NCI-H345 (cell line): Measurements from ENCODE around the gene RIMBP3C.
"Not testable (repeated sequence)": the region's sequence is repeated elsewhere in the genome, so short reads cannot be mapped to it uniquely, and the experiment has no call there.

Experiments
- DNase-seq: peaks from one replicate; lab custom pipeline; 2025; lab: John Stamatoyannopoulos, UW

The RIMBP3C gene

DNA sequence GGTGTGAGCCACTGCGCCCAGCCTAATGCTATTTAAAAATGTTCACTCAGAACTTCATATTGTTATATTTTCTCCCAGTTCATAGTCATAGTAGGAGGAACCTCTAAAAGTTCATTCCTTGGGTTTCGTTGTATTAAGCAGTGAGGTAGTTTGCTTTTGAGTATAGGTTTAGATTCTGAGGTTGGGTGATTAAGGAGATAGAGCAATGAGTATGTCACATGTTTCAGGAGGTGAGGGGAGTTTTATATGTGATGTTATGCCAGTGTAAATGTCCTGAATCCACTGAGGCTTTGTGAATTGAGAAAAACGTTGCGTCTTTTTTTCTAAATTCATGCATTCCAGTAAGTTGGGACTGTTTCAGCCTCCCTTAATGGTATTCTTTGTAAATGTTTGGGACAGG is 20.4 kb upstream of the RIMBP3C start:
- DNase-seq, result no peak

DNA sequence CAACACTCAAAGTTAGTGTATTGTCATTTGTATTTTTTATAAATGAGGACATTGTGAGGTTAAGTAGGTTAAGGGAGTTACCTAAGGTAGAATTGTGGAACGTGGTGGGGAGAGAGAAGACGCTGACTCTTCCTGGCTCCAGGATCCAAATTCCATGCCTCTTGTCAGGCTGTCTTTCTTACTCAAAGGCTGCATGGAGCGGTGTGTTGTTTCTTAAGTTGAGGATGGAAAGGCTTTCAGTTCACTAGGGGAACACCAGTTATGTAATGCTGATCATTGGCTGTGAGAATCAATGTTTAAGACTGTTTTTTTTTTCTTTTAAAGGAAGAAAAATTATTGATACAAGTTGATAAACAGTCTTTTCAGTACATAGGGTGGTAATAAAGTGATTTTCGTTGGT is 19.1 kb upstream of the RIMBP3C start:
- no peak for DNase-seq

DNA sequence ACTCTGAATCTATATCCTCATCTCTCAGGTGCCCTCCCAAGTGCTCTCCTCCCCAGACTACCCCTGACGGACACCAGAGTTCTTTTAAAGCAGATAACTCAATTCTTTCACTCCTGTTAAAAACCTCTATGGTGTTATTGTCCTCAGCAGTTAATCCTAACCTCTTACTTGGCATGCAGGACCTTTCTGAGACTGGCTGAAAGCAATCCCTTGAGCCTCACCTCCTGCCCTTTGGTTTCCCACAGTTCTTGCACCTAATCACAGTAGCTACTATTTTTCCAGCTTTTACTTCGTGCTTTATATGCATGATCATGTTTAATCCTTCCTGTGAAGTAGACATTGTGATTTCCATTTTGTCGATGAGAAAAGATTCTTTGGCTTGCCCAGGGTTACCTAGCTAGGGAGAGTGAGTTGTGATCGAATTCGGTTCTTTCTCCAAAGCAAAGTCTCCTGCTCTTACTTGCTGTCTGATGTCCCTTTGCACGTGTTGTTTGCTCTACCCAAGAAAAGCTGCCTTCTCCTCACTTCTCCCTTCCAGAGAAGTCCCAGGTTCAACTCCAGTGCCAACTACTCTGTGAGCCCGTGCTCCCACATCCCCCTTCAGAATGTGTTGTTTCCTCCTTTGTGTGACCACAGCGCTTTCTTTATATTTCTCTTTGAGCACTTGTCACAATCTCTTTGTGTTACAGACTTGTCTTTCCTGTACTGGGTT is 18.4 kb upstream of the RIMBP3C start:
- no peak for DNase-seq

DNA sequence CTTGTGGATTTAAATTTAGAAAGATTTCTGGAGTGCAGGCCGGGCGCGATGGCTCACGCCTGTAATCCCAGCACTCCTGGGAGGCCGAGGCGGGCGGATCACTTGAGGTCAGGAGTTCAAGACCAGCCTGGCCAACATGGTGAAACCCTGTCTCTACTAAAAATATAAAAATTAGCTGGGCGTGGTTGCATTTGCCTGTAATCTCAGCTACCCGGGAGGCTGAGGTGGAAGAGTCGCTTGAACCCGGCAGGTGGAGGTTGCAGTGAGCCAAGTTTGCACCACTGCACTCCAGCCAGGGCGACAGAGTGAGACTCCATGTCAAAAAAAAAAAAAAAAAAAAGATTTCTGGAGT is 17.8 kb upstream of the RIMBP3C start:
- DNase-seq, result not testable (repeated sequence)

DNA sequence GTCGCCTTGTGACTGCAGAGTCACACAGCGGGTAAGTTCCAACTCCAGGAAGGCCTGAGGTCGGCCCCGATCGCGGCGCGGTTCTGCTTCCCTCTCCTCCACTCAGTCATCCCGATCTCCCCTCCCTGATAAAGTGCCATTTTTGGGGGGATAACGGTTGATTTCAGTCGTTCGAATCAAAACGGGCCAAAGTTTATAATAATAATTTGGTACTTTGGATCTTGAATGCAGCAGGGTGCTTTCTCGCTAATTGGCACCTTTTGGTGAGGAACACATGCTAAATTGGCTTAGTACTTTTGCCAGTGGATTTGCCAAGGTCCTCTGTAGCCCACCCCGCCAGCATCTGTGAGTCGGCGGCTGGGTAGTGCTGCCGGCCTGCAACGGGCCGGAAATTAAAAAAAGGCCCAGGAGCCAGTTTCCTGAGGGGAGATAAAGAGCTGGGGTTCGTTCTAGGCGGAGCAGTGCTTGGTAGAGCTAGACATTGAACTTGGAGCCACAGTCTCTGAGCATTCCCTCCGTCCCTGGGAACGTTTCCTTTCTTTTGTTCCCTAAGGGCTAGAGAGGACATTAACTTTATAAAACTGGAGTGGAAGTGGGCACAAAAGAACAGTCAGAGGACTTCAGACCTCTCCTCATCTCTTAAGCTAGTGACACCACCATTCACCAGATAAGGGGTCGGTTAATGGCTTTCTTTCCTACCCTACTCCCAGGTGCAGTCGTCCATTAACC is 17.2 kb upstream of the RIMBP3C start:
- DNase-seq, result no peak

DNA sequence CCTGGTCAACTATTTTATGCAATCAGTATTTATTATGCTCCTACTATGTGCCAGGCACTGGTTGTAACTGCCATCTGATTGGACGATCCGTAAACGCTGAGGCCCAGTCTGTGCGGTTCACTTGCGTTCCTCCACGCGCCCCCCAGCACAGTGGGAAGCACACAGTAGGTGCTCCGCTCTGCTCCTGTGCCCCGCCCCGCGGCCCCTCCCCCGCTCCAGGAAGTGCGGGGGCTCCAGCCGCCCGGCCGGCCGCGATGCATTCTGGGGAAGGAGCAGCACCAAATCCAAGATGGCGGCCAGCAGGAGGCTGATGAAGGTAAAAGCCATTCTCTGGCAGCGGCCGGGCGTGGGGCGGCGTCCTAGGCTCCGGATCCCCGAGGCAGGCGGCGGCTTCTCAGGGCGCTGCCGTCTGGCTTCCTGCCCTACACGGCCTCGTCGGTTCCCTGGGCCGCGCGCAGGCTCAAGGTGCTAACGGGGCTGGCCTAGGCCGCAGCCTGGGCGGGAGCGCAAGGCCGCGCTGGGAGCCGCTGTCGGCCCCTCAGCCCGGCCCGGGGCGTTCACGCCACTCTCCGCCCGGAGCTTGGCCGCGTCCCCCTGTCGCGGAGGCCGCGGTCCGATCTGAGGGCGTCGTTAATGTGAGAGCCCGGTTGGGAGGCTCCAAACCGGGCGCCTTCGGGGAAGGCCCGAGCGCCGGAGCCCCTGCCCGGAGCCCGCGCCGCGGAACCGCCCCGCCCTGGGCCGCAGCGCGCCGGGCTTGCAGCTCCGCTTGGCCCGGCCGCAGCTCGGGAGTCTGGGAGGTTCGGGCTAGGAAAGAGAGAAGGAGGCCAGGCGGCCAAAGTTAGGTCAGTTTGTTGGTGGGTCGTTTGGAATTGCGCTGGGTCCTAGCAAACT is 16.4 kb upstream of the RIMBP3C start, which contains the start of gene UBE2L3:
Gene UBE2L3 (plus strand): TSS at position 259 of the 891 bp plus-strand sequence. CDS start 31 bp downstream, at position 290.
- DNase-seq, result peak; percentile 73

DNA sequence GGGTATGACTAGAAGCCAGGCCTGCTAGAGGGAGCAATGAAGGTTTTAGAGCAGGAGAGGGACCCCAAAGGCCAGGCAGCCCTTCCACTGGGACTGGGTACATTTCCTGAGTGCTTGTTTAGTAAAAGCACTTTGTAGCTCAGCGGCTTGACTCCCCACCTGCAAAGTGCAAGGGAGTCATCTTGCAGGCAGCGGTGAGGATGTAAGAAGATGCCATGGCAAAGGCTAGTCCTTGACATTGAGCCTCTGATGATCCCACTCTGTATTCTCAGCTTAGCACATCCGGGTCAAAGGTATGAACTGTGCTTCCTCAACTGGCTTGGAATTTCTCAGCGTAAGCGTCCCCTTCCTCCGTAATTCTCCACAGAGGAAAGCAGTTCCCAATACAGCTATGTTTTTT is 13.2 kb upstream of the RIMBP3C start:
- DNase-seq, result no peak

DNA sequence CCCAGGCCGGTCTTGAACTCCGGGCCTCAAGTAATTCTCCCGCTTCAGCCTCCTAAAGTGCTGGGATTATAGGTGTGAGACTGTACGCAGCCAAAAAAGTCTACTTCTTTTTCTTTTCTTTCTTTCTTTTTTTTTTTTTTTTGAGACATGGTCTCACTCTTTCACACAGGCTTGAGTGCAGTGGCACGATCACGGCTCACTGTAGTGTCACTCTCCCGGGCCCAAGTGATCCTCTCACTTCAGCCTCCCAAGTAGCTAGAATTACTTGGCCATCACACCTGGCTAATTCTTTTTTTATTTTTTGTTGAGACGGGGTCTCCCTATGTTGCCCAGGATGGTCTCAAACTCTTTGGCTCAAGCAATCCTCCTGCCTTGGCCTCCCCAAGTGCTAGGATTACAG is 12.7 kb upstream of the RIMBP3C start:
- DNase-seq, result no peak

DNA sequence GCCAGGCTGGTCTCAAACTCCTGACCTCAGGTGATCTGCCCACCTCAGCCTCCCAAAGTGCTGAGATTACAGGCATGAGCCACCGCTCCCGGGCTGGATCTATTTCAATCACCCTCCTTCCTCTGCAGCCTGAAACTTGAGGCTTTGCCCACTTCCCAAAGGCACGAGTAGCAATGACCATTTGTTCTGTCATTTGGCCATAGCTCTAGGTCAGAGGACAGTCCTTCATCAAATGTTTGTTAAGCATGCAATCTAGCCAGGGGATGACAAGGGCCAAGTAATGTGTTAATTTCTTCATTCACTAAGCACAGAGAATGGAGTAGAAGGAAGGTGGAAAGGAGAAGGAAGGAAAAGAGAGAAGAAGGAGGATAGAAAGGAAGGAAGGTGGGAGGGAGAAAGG is 9.4 kb upstream of the RIMBP3C start:
- DNase-seq, result not testable (repeated sequence)

DNA sequence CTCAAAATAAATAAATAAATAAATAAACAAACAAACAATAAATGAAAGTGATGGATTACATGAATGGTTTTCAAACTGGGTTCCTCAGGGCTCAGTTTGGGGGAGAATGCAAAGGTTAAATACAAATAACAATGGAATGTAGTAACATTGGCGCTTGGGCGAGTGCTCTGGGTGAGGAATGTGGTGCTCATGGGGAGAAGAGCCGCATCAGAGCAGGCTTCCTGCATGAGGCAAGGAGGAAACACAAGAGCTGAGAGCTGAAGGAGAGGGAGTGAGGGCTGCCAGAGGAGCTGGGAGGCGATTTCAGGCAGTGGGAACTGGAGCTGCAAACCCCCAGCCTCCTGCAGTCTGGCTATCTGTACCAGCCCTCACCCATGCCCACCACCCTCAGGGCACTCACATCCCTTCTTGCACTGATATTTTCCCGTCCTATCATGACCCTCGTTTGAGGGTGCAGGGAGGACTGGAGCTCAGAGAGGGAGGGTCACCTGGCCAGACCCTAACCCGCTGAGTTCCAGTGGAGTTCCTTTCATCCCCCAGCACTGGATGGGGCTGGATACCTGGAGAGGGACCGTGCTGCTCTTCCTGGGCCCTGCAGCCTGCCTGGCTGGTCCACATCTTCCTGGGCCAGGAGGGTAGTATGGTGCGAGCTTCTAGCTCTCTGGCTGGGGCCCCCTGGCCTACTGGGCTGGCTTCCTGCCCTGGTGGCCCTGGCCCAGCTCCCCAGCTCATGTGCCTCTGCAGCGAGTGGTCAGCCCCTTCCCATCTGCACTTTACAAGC is 8.3 kb upstream of the RIMBP3C start:
- DNase-seq, result not testable (repeated sequence)

DNA sequence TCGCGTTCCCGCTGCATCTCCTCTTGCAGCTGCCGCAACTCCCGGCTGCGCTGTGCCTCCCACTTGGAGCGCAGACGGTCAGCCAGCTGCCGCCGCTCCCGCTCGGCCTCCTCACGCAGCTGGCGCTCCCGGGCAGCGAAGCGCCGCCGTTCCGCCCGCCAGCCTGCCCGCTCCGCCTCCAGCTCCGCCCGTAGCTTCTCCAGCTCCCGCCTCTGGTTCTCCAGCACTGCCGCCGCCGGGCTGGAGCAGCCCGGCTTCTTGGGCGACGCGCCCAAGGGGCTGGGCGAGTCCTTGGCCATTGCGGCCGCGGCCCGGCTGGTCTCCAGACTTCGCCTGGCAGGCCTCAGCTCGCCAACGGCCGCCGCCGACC is 598 bp downstream of the RIMBP3C start:
- not testable (repeated sequence) for DNase-seq

DNA sequence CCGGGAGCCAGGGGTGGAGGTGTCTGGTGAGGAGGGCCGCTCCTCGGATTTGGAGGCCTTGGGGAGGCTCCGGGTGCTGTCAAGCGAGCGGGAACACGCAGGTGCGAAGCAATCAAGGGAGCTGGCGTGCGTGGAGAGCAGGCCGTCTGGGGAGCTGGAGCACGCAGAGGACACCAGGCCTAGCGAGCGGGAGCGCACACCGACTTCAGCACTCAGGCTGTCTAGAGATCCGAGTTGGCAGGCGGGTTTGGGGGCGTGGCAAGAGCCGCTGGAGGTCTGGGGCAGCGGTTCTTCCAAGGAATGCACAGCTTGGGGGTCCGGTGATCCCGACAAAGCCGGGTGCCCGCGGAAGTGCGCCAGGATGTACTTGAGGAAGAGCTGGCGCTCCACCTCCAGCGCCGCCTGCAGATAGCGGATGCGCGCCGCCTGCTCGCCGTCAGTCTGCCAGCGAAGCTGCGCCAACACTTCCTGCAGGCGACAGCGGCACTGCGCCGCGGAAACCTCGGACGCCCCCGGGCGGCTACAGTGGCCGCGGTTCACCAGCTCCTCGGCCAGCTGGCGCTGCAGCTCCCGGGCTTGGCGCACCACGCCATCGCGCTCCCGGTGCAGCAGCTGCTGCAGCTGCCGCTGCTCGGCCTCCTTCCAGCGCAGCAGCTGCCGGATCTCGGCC is 1.1 kb downstream of the RIMBP3C start:
- DNase-seq, result not testable (repeated sequence)

DNA sequence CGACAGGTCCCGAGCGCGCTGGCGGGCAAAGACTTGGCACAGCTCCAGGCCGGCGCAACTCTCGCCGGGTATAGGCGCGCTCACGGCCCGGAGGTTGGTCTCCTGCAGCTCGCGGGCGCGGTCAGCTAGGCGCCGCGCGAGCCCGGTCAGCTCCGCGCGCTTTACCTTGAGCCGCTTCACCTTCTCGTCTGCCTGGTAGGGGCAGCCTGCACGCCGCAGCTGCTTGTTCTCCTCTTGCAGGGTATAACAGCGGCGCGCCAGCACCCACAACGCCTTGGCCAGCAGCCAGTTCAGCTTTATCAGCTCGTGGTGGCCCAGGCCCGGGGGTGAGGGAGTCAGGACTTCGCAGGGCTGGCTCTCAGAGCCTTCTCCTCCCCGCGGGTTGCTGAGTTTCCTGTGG is 1.7 kb downstream of the RIMBP3C start:
- DNase-seq, result not testable (repeated sequence)

DNA sequence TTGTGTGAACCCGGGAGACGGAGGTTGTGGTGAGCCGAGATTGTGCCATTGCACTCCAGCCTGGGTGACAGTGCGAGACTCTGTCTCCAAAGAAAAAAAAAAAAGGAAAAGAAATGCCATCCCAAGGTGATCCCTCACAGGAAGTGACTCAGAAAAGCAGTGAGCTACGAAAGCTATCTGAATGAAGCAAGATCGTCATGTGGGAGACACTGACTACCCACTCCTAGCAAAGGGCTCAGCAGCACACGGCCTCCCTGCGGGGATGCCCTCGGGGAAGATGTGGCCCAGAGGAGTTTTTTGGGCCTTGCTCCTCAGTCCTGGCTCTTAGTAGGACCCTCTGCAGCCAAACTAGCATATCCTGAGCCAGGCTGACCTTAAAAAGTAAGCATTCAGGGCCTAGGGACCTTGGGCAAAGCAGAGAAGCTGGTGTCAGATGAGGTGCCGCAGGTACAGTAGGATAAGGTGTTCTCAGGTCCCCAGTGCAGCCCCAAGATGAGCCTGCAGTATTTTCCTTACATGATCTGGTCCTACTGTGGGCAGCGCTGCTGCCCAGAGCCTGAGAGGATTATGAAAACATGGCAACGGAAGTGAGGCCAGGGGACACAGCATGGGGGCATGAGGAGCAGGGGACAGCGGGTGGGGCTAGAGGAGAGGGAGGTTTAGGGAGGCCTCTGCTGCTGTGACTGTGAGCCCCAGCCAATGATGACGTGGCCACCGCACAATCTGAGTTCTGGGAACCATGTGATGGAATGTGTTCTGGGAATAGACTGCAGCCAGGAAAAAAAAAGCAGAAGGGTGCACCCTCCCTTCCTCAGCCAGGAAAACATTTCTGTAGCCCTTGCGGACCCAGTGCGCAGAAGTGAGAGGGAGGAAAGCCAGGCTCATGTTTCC is 6.6 kb downstream of the RIMBP3C start:
- DNase-seq, result not testable (repeated sequence)

DNA sequence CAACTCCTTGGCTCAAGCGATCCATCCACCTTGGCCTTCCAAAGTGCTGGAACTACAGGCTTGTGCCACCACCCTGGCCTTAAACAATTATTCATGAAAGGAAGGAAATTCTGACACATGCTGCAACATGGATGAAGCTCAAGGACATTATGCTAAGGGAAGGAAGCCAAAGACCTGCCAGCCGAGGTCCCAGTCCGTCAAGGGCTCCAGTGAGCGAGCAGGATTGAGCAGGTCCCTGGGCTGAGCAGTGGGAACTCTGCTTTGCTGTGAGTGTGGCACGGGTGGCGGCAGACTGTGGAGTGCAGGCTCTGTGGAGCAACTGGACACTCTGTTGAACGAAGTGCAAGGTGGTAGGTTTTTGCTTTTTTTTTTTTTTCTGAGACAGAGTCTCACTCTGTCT is 11.4 kb downstream of the RIMBP3C start:
- DNase-seq, result not testable (repeated sequence)

DNA sequence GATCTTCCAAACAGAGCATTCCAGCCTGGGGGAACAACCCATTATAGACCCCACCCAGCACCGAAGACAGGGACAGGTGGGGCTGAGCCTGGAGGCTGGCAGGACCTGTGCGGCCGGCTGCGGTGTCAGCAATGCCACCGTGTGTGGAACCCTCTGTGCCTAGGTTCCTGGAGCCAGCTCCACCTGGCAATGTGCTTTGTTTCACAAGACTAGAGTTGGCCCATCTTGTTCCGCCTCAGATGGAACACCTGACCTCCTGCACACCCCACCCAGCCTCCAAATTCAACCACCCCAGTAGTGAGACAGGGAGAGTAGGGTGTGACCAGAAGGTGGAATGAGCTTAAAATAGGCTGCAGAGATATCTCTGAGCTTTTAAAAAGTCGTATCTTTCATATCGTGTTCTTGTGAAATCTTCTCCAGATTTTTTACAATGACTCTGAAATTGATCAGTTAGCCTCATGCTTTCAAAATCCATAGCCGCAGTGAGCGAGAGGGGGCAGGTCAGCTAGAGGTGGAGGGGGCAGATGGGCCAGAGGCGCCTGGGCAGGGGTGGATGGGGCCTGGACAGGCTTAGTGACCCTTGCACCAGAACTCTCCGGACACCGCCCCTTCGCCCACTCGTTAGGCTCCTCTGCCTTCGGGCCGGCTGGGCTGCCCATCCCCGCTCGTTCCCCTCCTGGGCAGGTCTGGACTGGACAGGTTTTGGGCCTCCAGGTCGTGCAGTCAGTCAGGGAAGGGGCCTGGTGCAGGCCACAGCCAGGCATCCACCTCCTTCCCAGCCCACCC is 18.2 kb downstream of the RIMBP3C start:
- not testable (repeated sequence) for DNase-seq

DNA sequence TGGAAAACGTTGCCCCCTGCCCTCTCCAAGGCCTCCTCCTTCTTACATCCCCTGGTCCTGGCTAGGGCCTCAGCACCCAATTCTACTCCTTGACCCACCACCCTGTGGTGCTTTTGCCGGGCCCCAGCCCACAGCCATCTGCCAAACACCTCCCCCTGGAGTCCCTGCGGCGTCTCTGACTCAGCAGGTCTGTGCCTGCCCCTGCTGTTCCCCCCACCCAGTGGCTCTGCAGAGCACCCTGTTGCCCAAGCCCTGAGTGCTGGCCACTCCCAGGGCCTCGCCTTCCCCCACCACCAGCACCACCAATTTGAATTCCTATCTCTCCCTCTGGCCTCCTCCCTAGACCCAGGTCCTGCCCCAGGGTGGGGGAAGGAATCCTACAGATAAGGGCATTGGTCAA is 19.7 kb downstream of the RIMBP3C start:
- not testable (repeated sequence) for DNase-seq

DNA sequence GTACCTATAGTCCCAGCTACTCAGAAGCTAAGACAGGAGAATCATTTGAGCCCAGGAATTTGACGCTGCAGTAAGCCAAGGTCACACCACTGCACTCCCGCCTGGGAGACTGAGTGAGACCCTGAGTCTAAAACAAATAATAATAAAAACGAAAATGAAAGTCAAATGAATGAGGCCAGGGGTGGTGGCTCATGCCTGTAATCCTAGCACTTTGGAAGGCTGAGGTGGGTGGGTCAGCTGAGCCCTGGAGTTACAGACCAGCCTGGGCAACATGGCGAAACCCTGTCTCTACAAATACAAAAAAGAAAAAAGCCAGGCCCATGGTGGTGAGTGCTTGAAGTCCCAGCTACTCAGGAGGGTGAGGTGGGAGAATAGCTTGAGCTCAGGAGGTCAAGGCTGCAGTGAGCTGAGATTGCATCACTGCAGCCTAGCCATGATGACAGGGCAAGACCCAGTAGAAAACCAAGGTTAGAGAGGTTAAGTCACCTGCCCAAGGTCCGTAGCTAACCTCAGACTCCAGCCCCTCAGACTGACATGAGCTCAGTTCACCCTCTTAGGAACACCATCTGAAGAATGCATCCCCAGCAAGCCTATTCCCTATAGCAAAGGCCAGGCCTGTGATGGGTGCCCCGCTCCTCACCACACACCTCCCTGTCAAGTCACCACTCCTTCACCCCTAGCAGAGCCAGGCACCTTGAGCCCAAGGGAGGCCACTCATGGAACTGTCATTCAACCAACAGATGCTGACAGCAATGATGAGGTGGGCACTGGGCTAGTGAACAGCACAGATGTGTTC is 24.4 kb downstream of the RIMBP3C start:
- DNase-seq, result not testable (repeated sequence)
